Astrocyte (in vitro differentiated cells and primary cell): Measurements from ENCODE around the gene ABCB8.

Experiments
- CTCF ChIP-seq: IDR thresholded peaks from 2 replicates; pipeline ENCODE4 v1.5.1; 2011; ENCODE audit warnings: low read depth, mild to moderate bottlenecking, inconsistent platforms, low read length, moderate library complexity; ENCODE audit not compliant: insufficient read depth
- EZH2 ChIP-seq: IDR thresholded peaks from 2 replicates; pipeline ENCODE4 v1.6.1; 2012; ENCODE audit warnings: mild to moderate bottlenecking, low read length, inconsistent platforms; ENCODE audit not compliant: insufficient read depth

- TF ChIP-seq CTCF = no peak
- TF ChIP-seq EZH2 = no peak
These were observed 35.4 kb upstream of the ABCB8 start for GRCh38 chr7:150992833-150993302.
